ENCODE measurements around the gene PTPRM.

GRCh38 chr18:7754725-7755181 is 187.6 kb downstream of the PTPRM start:
- TF ChIP-seq CTCF (tag by site-specific recombination; IDR thresholded peaks at IDR 0.05) (no peak), ZNF791 (tag by site-specific recombination; IDR thresholded peaks at IDR 0.05) (no peak), ZBTB48 (tag by site-specific recombination; IDR thresholded peaks at IDR 0.05) (no peak), ZNF776 (tag by site-specific recombination; IDR thresholded peaks at IDR 0.05; ENCODE audit: borderline replicate concordance) (no peak), PBX3 (CRISPR knock-in tag; IDR thresholded peaks at IDR 0.05) (no peak), ZNF350 (tag by site-specific recombination; IDR thresholded peaks at IDR 0.05) (no peak), SETDB1 (IDR thresholded peaks at IDR 0.05; ENCODE audit: insufficient read length, low read length) (no peak), ZIC2 (tag by site-specific recombination; IDR thresholded peaks at IDR 0.05) (no peak), ZNF843 (tag by site-specific recombination; IDR thresholded peaks at IDR 0.05) (no peak), ZNF121 (tag by site-specific recombination; IDR thresholded peaks at IDR 0.05) (no peak), ZNF214 (tag by site-specific recombination; IDR thresholded peaks at IDR 0.05; ENCODE audit: borderline replicate concordance) (no peak), REST (tag by site-specific recombination; IDR thresholded peaks at IDR 0.05) (no peak), ZNF600 (tag by site-specific recombination; IDR thresholded peaks at IDR 0.05) (no peak), ZNF660 (tag by site-specific recombination; IDR thresholded peaks at IDR 0.05) (no peak)

All from HEK293 (cell line).